GM12878 (cell line): ENCODE results near the gene PIAS1. TPM values are rescaled to one million over a fixed set of nuclear protein-coding genes. Genes with fewer than 3 reads are reported as not detected.

ENCODE experiments used
- ATAC-seq: fragments of 200-7000 bp; cut with Tn5 transposase; 3 replicates; pipeline ENCODE4 v1.9.1; 2020; ENCODE audit warnings: mild to moderate bottlenecking, moderate library complexity
- BruUV-seq: library from RNA; stranded (reverse); fragments of 400-500 nt; replicated peaks from 2 replicates; lab custom pipeline; 2021; lab: Mats Ljungman, UMichigan
- CTCF ChIA-PET: fragments of 300-600 bp; sonication (Branson Sonifier 250); formaldehyde crosslinking; extraction: SDS; loops from one replicate; lab custom pipeline; 2021; ENCODE audit warnings: inconsistent platforms; lab: Yijun Ruan, JAX
- POLR2A ChIA-PET: fragments of 350-600 bp; formaldehyde crosslinking; extraction: SDS; loops from one replicate; lab custom pipeline; 2021; ENCODE audit warnings: inconsistent platforms; lab: Charles Lee
- RAD21 ChIA-PET: fragments of 300-600 bp; sonication (Branson Sonifier 250); formaldehyde crosslinking; loops from one replicate; lab custom pipeline; 2023; ENCODE audit warnings: antibody characterized with exemption; ENCODE audit not compliant: unreplicated experiment; lab: Charles Lee
- SMC1A ChIA-PET: fragments of 300-600 bp; sonication (Branson Sonifier 250); formaldehyde crosslinking; loops from one replicate; lab custom pipeline; 2023; ENCODE audit not compliant: unreplicated experiment, uncharacterized antibody; lab: Charles Lee
- DNase-seq: peaks from one replicate; pipeline ENCODE4 v3.0.0-alpha.2; 2011; ENCODE audit warnings: low read depth, low spot score
- FAIRE-seq: peaks from 3 replicates; lab custom pipeline; 2011; peaks lifted over from hg19 to GRCh38; lab: Jason Lieb, UNC
- H2AFZ ChIP-seq: 2 replicates; pipeline ENCODE4 v1.6.0; 2011; ENCODE audit warnings: low read depth, low read length, control low read depth; ENCODE audit not compliant: control insufficient read depth
- H3K27ac ChIP-seq: 2 replicates; pipeline ENCODE4 v1.5.1; 2011; ENCODE audit warnings: control low read depth; ENCODE audit not compliant: control insufficient read depth, insufficient read depth
- H3K27me3 ChIP-seq, 2 experiments: replicated peaks in 1 of 2; 2 replicates each; pipeline versions ENCODE4 v1.6.0 to v1.6.1; 2011; ENCODE audit warnings: low read length in 1 of 2; ENCODE audit not compliant: control insufficient read depth in 2 of 2, insufficient read depth in 2 of 2
- H3K36me3 ChIP-seq, 2 experiments: 2 replicates each; pipeline ENCODE4 v1.5.1; 2011; ENCODE audit warnings: low read length in 1 of 2; ENCODE audit not compliant: control insufficient read depth in 2 of 2, insufficient read depth in 2 of 2
- H3K4me1 ChIP-seq: 2 replicates; pipeline ENCODE4 v1.6.1; 2011; ENCODE audit warnings: mild to moderate bottlenecking, low read length, moderate library complexity, mixed read lengths; ENCODE audit not compliant: control insufficient read depth, insufficient read depth
- H3K4me2 ChIP-seq: 2 replicates; pipeline ENCODE4 v1.6.0; 2011; ENCODE audit warnings: control low read depth; ENCODE audit not compliant: control insufficient read depth, insufficient read depth
- H3K4me3 ChIP-seq: fragments of 200-600 bp; sonication (generic); 2 replicates; pipeline ENCODE4 v1.5.1; 2016
- H3K79me2 ChIP-seq: 2 replicates; pipeline ENCODE4 v1.6.0; 2011; ENCODE audit warnings: low read length; ENCODE audit not compliant: control insufficient read depth, insufficient read depth
- H3K9ac ChIP-seq: 2 replicates; pipeline ENCODE4 v1.8.0; 2011; ENCODE audit warnings: low read length, control low read depth, mixed read lengths; ENCODE audit not compliant: control insufficient read depth, insufficient read depth
- H3K9me3 ChIP-seq: replicated peaks from 3 replicates; pipeline ENCODE4 v1.5.1; 2011; ENCODE audit warnings: mild to moderate bottlenecking, low read length; ENCODE audit not compliant: control insufficient read depth, insufficient read depth
- H4K20me1 ChIP-seq: 2 replicates; pipeline ENCODE4 v1.6.0; 2011; ENCODE audit not compliant: control insufficient read depth, insufficient read depth
- DPF2 ChIP-seq: fragments of 450-650 bp; IDR thresholded peaks from 2 replicates; pipeline ENCODE4 v1.6.1; 2017; ENCODE audit warnings: mild to moderate bottlenecking
- IKZF1 ChIP-seq: fragments of 450-650 bp; conservative IDR thresholded peaks from 2 replicates; pipeline ENCODE4 v1.6.1; 2017; ENCODE audit warnings: antibody characterized with exemption, mild to moderate bottlenecking
- KAT2A ChIP-seq: conservative IDR thresholded peaks from 2 replicates; pipeline ENCODE4 v1.6.1; 2011; ENCODE audit warnings: low read depth, low read length; ENCODE audit not compliant: control insufficient read depth
- KLF5 ChIP-seq: fragments of 450-650 bp; IDR thresholded peaks from 2 replicates; pipeline ENCODE4 v1.6.1; 2014; ENCODE audit warnings: mild to moderate bottlenecking; ENCODE audit not compliant: partially characterized antibody
- SMARCA5 ChIP-seq: fragments of 450-650 bp; IDR thresholded peaks from 2 replicates; pipeline ENCODE4 v1.6.1; 2017; ENCODE audit warnings: mild to moderate bottlenecking
- STAT3 ChIP-seq: IDR thresholded peaks from 2 replicates; pipeline ENCODE4 v1.6.1; 2011; ENCODE audit warnings: low read depth, low read length, improper control_type of control experiment
- YBX1 ChIP-seq: fragments of 450-650 bp; IDR thresholded peaks from 2 replicates; pipeline ENCODE4 v1.6.1; 2016; ENCODE audit warnings: antibody characterized with exemption
- WGBS: methylation state at CpG from one replicate; pipeline ENCODE4 v1.1.6; 2016; ENCODE audit warnings: low lambda C conversion rate; ENCODE audit not compliant: insufficient replicate concordance, insufficient coverage; ENCODE audit errors: missing lambda C conversion rate; 5-methylcytosine and 5-hydroxymethylcytosine counted together
- in situ Hi-C: fragments of 300-500 bp; cut with MboI; formaldehyde crosslinking; loops from 9 replicates; pipeline ENCODE4 v1.14.3; 2018; ENCODE audit warnings: mixed read lengths
- intact Hi-C: fragments of 100-400 bp; cut with micrococcal nuclease; formaldehyde crosslinking; loops from one replicate; pipeline ENCODE4 v1.14.2; 2022; ENCODE audit not compliant: unreplicated experiment
- polyA plus RNA-seq, 11 experiments: library from polyadenylated mRNA; depleted of rRNA in 4 of 11; unstranded in 6 of 11; stranded (reverse) in 5 of 11; fragments of >200 nt; fragmentation: Nextera tagmentation in 4 of 11; fragmentation: Illumina TruSeq in 1 of 11; extraction: Ambion mirVana in 4 of 11; extraction: Trizol in 1 of 11; gene quantifications; 1 replicate in 1 of 11; 2 replicates in 10 of 11; pipeline versions ENCODE4 v1.2.1 to v1.2.3, GENCODE V29; 2011 to 2016; ENCODE audit warnings: inconsistent platforms in 2 of 11, missing spikeins in 2 of 11, low read depth in 1 of 11
- total RNA-seq, 4 experiments: library from RNA; depleted of rRNA in 3 of 4; stranded (reverse); fragments of >200 nt in 3 of 4; fragmentation: Illumina TruSeq in 1 of 4; extraction: Trizol in 1 of 4; gene quantifications; 2 replicates each; pipeline versions ENCODE4 v1.2.1 to v1.2.3, GENCODE V29; 2013 to 2021
- TF ChIP-seq, protein P1 (sequence below): fragments of 450-650 bp; formaldehyde crosslinking; IDR thresholded peaks from 2 replicates; pipeline ENCODE4 v1.4.0; 2020; ENCODE audit warnings: mild to moderate bottlenecking, moderate library complexity
- TF ChIP-seq, protein P2 (sequence below): fragments of 150-350 bp; IDR thresholded peaks from 2 replicates; pipeline ENCODE4 v1.6.1; 2016; ENCODE audit warnings: low read depth, low read length
- TF ChIP-seq, protein P3 (sequence below): fragments of 450-650 bp; IDR thresholded peaks from 2 replicates; pipeline ENCODE4 v1.6.1; 2018; ENCODE audit warnings: borderline replicate concordance, mild to moderate bottlenecking; ENCODE audit not compliant: partially characterized antibody

PIAS1 gene
- total and polyA plus RNA-seq, 10 of the 15 experiments (the other 5 are each of a cell fraction or from before 2014, with no cell fraction given): 20.2 to 96.3 (median 37.0) TPM

DNA sequence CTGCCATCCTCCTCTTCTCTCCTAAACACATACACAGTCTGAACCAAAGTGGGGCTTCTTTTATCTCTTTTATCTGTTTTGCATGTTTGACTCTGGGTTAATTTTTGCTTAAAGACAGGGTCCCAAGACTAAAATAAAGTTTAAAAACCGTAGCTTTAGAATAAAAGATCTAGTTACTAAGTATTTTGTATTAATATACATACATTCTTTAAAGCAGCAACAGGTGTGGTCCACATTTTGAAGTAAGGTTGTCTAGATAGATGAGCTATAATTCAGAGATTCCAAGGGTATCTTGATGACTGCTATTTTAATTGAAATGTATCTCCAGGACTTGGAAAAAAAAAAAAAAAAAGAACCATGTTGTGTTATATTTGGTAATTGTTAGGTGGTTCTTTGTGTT lies 89.7 kb downstream of the PIAS1 start:
- Histone ChIP-seq H4K20me1 (no peaks in the 10 kb centered on the region), H2AFZ (no peak overlapping the region), H3K9ac (no peak overlapping the region), H3K9me3 (no peaks in the 10 kb centered on the region), H3K79me2 (peaks cover 12% of the 10 kb centered on the region), H3K27me3 (no peaks in the 10 kb centered on the region), H3K36me3 (peaks cover 2 to 11% of the 10 kb centered on the region in 2 experiments; a peak in 3 of 4 replicates), H3K4me3 (no peak overlapping the region), H3K4me2 (no peak overlapping the region), H3K4me1 (no peaks in the 10 kb centered on the region), H3K27ac (no peak overlapping the region)
- CTCF ChIA-PET: interaction anchor here (1.1 to 2.9 kb wide), 2 partner anchors 10 to 11 kb away, joined by 3 to 10 read pairs; no protein-coding TSS in a partner anchor
- BruUV-seq: no TSS peak
- POLR2A ChIA-PET: interaction anchor here (0.6 kb wide), 1 partner anchor 281 kb away, joined by 5 read pairs; no protein-coding TSS in a partner anchor
- RAD21 ChIA-PET: interaction anchor here (0.8 to 2.1 kb wide), 3 partner anchors 9 to 87 kb away, joined by 3 to 5 read pairs (median 3); no protein-coding TSS in a partner anchor
- SMC1A ChIA-PET: interaction anchor here (1.3 kb wide), 1 partner anchor 8 kb away, joined by 4 read pairs; no protein-coding TSS in a partner anchor
- in situ Hi-C loops (no loop called here), intact Hi-C loops (no loop called here)
- ATAC-seq (no peak), DNase-seq (no peak), FAIRE-seq (no peak)
- TF ChIP-seq STAT3: no peak
- TF ChIP-seq, protein P1, sequence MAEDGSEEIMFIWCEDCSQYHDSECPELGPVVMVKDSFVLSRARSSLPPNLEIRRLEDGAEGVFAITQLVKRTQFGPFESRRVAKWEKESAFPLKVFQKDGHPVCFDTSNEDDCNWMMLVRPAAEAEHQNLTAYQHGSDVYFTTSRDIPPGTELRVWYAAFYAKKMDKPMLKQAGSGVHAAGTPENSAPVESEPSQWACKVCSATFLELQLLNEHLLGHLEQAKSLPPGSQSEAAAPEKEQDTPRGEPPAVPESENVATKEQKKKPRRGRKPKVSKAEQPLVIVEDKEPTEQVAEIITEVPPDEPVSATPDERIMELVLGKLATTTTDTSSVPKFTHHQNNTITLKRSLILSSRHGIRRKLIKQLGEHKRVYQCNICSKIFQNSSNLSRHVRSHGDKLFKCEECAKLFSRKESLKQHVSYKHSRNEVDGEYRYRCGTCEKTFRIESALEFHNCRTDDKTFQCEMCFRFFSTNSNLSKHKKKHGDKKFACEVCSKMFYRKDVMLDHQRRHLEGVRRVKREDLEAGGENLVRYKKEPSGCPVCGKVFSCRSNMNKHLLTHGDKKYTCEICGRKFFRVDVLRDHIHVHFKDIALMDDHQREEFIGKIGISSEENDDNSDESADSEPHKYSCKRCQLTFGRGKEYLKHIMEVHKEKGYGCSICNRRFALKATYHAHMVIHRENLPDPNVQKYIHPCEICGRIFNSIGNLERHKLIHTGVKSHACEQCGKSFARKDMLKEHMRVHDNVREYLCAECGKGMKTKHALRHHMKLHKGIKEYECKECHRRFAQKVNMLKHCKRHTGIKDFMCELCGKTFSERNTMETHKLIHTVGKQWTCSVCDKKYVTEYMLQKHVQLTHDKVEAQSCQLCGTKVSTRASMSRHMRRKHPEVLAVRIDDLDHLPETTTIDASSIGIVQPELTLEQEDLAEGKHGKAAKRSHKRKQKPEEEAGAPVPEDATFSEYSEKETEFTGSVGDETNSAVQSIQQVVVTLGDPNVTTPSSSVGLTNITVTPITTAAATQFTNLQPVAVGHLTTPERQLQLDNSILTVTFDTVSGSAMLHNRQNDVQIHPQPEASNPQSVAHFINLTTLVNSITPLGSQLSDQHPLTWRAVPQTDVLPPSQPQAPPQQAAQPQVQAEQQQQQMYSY (CRISPR knock-in tag): no peak
- no peak for TF ChIP-seq KAT2A
- TF ChIP-seq YBX1: no peak
- TF ChIP-seq, protein P2, sequence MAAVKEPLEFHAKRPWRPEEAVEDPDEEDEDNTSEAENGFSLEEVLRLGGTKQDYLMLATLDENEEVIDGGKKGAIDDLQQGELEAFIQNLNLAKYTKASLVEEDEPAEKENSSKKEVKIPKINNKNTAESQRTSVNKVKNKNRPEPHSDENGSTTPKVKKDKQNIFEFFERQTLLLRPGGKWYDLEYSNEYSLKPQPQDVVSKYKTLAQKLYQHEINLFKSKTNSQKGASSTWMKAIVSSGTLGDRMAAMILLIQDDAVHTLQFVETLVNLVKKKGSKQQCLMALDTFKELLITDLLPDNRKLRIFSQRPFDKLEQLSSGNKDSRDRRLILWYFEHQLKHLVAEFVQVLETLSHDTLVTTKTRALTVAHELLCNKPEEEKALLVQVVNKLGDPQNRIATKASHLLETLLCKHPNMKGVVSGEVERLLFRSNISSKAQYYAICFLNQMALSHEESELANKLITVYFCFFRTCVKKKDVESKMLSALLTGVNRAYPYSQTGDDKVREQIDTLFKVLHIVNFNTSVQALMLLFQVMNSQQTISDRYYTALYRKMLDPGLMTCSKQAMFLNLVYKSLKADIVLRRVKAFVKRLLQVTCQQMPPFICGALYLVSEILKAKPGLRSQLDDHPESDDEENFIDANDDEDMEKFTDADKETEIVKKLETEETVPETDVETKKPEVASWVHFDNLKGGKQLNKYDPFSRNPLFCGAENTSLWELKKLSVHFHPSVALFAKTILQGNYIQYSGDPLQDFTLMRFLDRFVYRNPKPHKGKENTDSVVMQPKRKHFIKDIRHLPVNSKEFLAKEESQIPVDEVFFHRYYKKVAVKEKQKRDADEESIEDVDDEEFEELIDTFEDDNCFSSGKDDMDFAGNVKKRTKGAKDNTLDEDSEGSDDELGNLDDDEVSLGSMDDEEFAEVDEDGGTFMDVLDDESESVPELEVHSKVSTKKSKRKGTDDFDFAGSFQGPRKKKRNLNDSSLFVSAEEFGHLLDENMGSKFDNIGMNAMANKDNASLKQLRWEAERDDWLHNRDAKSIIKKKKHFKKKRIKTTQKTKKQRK: no peak
- no peak for TF ChIP-seq SMARCA5
- TF ChIP-seq, protein P3, sequence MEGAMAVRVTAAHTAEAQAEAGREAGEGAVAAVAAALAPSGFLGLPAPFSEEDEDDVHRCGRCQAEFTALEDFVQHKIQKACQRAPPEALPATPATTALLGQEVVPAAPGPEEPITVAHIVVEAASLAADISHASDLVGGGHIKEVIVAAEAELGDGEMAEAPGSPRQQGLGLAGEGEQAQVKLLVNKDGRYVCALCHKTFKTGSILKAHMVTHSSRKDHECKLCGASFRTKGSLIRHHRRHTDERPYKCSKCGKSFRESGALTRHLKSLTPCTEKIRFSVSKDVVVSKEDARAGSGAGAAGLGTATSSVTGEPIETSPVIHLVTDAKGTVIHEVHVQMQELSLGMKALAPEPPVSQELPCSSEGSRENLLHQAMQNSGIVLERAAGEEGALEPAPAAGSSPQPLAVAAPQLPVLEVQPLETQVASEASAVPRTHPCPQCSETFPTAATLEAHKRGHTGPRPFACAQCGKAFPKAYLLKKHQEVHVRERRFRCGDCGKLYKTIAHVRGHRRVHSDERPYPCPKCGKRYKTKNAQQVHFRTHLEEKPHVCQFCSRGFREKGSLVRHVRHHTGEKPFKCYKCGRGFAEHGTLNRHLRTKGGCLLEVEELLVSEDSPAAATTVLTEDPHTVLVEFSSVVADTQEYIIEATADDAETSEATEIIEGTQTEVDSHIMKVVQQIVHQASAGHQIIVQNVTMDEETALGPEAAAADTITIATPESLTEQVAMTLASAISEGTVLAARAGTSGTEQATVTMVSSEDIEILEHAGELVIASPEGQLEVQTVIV: no peak
- TF ChIP-seq DPF2: no peak
- TF ChIP-seq IKZF1: no peak
- no peak for TF ChIP-seq KLF5
- 100% methylated on average over 1 of the region's 1 CpG for WGBS
